GM23248 (cell line): ENCODE results near the gene ACAP3. TPM values are rescaled to one million over a fixed set of nuclear protein-coding genes. Genes with fewer than 3 reads are reported as not detected.

Experiments used
- DNase-seq: peaks from one replicate; pipeline ENCODE4 v3.0.0-alpha.2; 2015
- H2AFZ ChIP-seq: fragments of 200-600 bp; sonication (generic); 2 replicates; pipeline ENCODE4 v1.6.1; 2016; ENCODE audit warnings: antibody characterized with exemption
- H3F3A ChIP-seq: fragments of 200-600 bp; sonication (generic); 2 replicates; pipeline ENCODE4 v1.6.1; 2016; ENCODE audit warnings: mild to moderate bottlenecking, antibody characterized with exemption, mixed run types; ENCODE audit not compliant: insufficient read depth
- H3K27ac ChIP-seq: fragments of 200-600 bp; sonication (generic); 2 replicates; pipeline ENCODE4 v1.5.1; 2016; ENCODE audit warnings: mild to moderate bottlenecking
- H3K27me3 ChIP-seq: fragments of 200-600 bp; sonication (generic); replicated peaks from 2 replicates; pipeline ENCODE4 v1.6.1; 2016; ENCODE audit warnings: mild to moderate bottlenecking; ENCODE audit not compliant: insufficient read depth
- H3K36me3 ChIP-seq: fragments of 200-600 bp; sonication (generic); 2 replicates; pipeline ENCODE4 v1.6.1; 2016; ENCODE audit warnings: low read depth, mild to moderate bottlenecking
- H3K4me1 ChIP-seq: fragments of 200-600 bp; sonication (generic); 2 replicates; pipeline ENCODE4 v1.6.1; 2016; ENCODE audit warnings: mild to moderate bottlenecking; ENCODE audit not compliant: insufficient read depth
- H3K4me2 ChIP-seq: fragments of 200-600 bp; sonication (generic); one replicate; pipeline ENCODE4 v1.6.1; 2016; ENCODE audit warnings: mild to moderate bottlenecking; ENCODE audit not compliant: unreplicated experiment
- H3K4me3 ChIP-seq: fragments of 200-600 bp; sonication (generic); 2 replicates; pipeline ENCODE4 v1.5.1; 2016; ENCODE audit warnings: mild to moderate bottlenecking
- H3K79me2 ChIP-seq: fragments of 200-600 bp; sonication (generic); 2 replicates; pipeline ENCODE4 v1.6.1; 2016; ENCODE audit warnings: mild to moderate bottlenecking; ENCODE audit not compliant: insufficient read depth
- H3K9ac ChIP-seq: fragments of 200-600 bp; sonication (generic); 2 replicates; pipeline ENCODE4 v1.6.1; 2016; ENCODE audit warnings: mild to moderate bottlenecking
- H3K9me2 ChIP-seq: fragments of 200-600 bp; sonication (generic); 2 replicates; pipeline ENCODE4 v1.6.1; 2016; ENCODE audit warnings: mixed run types, mild to moderate bottlenecking, moderate library complexity; ENCODE audit not compliant: insufficient read depth
- H3K9me3 ChIP-seq: fragments of 200-600 bp; sonication (generic); one replicate; pipeline ENCODE4 v1.6.1; 2017; ENCODE audit warnings: low read depth
- H4K20me1 ChIP-seq: fragments of 200-600 bp; sonication (generic); 2 replicates; pipeline ENCODE4 v1.6.0; 2016; ENCODE audit not compliant: insufficient read depth
- EZH2 ChIP-seq: fragments of 200-600 bp; sonication (generic); IDR thresholded peaks from 2 replicates; pipeline ENCODE4 v1.6.1; 2018; ENCODE audit warnings: antibody characterized with exemption, mild to moderate bottlenecking; ENCODE audit not compliant: insufficient read depth, poor library complexity, severe bottlenecking
- EZH2phosphoT487 ChIP-seq: fragments of 200-600 bp; sonication (generic); IDR thresholded peaks from 2 replicates; pipeline ENCODE4 v1.6.1; 2018; ENCODE audit warnings: antibody characterized with exemption, moderate library complexity, mild to moderate bottlenecking, low read depth; ENCODE audit not compliant: insufficient read depth
- WGBS, 2 experiments: methylation state at CpG; one replicate each; pipeline ENCODE4 v1.1.6; 2015 to 2017; ENCODE audit warnings: low lambda C conversion rate in 2 of 2, low coverage in 1 of 2; ENCODE audit errors: missing lambda C conversion rate in 2 of 2; 5-methylcytosine and 5-hydroxymethylcytosine counted together
- in situ Hi-C: fragments of 300-500 bp; cut with MboI; formaldehyde crosslinking; loops from 2 replicates; pipeline ENCODE4 v1.15.0; 2020
- polyA plus RNA-seq: library from polyadenylated mRNA; unstranded; fragments of >200 nt; fragmentation: Nextera tagmentation; extraction: Ambion mirVana; gene quantifications from 2 replicates; pipeline ENCODE4 v1.2.1, GENCODE V29; 2016
- total RNA-seq: library from RNA; depleted of rRNA; stranded (reverse); fragments of >200 nt; shearing (Covaris generic); gene quantifications from 2 replicates; pipeline ENCODE4 v1.2.3, GENCODE V29; 2014

ACAP3 gene
- total and polyA plus RNA-seq, 2 experiments from 2014 or later: 11.8 to 68.0 TPM

DNA sequence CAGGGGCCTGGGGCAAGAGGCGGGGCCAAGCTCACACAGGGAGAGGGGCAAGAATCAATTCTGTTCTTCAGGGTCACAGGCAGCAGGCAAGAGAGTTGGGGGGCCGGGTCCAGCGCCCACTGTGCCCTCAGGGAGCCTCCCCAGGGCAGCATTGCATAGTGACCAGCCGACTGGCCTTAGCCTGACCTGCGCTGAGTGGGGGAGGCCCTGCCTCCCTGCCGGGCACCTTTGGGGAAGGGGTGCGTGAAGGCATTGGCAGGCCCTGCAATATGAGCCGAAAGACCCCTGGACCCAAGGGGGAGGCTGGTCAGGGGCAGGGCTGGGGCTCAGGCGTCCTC, 15.3 kb downstream of the ACAP3 start:
- Histone ChIP-seq H3K27ac (no peak overlapping the region), H4K20me1 (no peaks in the 10 kb centered on the region), H3F3A (no peaks in the 10 kb centered on the region), H2AFZ (no peak overlapping the region), H3K36me3 (no peaks in the 10 kb centered on the region), H3K27me3 (no peaks in the 10 kb centered on the region), H3K4me3 (no peak overlapping the region), H3K4me2 (no peak overlapping the region), H3K9ac (no peak overlapping the region), H3K9me3 (no peaks in the 10 kb centered on the region), H3K79me2 (no peaks in the 10 kb centered on the region), H3K4me1 (no peaks in the 10 kb centered on the region), H3K9me2 (no peaks in the 10 kb centered on the region)
- 79 to 87% methylated on average over 7 to 9 of the region's 9 CpGs for WGBS, 2 experiments
- TF ChIP-seq EZH2 (no peak), EZH2phosphoT487 (no peak)
- in situ Hi-C loops: no loop called here
- DNase-seq: no peak

- no peaks in the 10 kb centered on the region for H3K9me2 ChIP-seq
- peak; percentile 69 for DNase-seq
- H3K79me2 ChIP-seq: no peaks in the 10 kb centered on the region
- H4K20me1 ChIP-seq: no peaks in the 10 kb centered on the region
- H3K9ac ChIP-seq: no peak overlapping the region
- TF ChIP-seq EZH2phosphoT487 (no peak), EZH2 (no peak)
- H3K27me3 ChIP-seq: no peaks in the 10 kb centered on the region
- H3K36me3 ChIP-seq: no peaks in the 10 kb centered on the region
- no peaks in the 10 kb centered on the region for H3K9me3 ChIP-seq
- no peak overlapping the region for H2AFZ ChIP-seq
- no peak overlapping the region for H3K4me3 ChIP-seq
- H3K27ac ChIP-seq: no peak overlapping the region
- 51 to 52% methylated on average over 37 to 44 of the region's 45 CpGs for WGBS, 2 experiments
- H3K4me1 ChIP-seq: no peaks in the 10 kb centered on the region
- no peak overlapping the region for H3K4me2 ChIP-seq
- H3F3A ChIP-seq: no peaks in the 10 kb centered on the region
- in situ Hi-C loops: no loop called here
Observed at GRCh38 chr1:1291548-1292441, 15.9 kb downstream of the ACAP3 start.

DNA sequence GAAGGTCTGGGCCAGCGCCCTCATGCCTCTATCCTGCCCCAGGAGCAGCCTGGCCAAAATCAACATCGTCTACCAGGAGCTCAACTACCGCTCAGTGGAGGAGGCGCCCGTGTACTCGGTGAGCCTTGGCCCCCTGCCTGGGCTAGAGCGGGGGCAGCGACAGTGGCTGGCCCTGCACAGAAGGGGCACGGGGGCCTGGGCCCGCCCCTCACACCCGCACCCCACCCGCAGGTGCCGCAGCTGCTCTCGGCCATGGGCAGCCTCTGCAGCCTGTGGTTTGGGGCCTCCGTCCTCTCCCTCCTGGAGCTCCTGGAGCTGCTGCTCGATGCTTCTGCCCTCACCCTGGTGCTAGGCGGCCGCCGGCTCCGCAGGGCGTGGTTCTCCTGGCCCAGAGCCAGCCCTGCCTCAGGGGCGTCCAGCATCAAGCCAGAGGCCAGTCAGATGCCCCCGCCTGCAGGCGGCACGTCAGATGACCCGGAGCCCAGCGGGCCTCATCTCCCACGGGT, 16.7 kb downstream of the ACAP3 start:
- peak; percentile 31 for DNase-seq
- WGBS, 2 experiments: 31 to 40% methylated on average over 23 to 26 of the region's 28 CpGs
- no peaks in the 10 kb centered on the region for H3K9me2 ChIP-seq

GRCh38 chr1:1290238-1290731, 17.4 kb downstream of the ACAP3 start:
- Histone ChIP-seq H3K36me3 (no peaks in the 10 kb centered on the region), H3K4me3 (no peak overlapping the region), H3K79me2 (no peaks in the 10 kb centered on the region), H3K4me1 (no peaks in the 10 kb centered on the region), H3K9ac (no peak overlapping the region), H3K9me2 (no peaks in the 10 kb centered on the region), H3K9me3 (no peaks in the 10 kb centered on the region), H3K27ac (no peak overlapping the region), H4K20me1 (no peaks in the 10 kb centered on the region), H3F3A (no peaks in the 10 kb centered on the region), H2AFZ (no peak overlapping the region), H3K4me2 (no peak overlapping the region), H3K27me3 (no peaks in the 10 kb centered on the region)
- DNase-seq: peak; percentile 78
- no peak for TF ChIP-seq EZH2phosphoT487
- no peak for TF ChIP-seq EZH2
- in situ Hi-C loops: no loop called here
- WGBS, 2 experiments: 45 to 47% methylated on average over 13 to 15 of the region's 15 CpGs

More for the DNA sequence above, 16.7 kb downstream of the ACAP3 start:
- Histone ChIP-seq H3K4me2 (no peak overlapping the region), H3K9me3 (no peaks in the 10 kb centered on the region), H3K27me3 (no peaks in the 10 kb centered on the region), H3K79me2 (no peaks in the 10 kb centered on the region), H3K4me1 (no peaks in the 10 kb centered on the region), H3K4me3 (no peak overlapping the region), H3K27ac (no peak overlapping the region), H4K20me1 (no peaks in the 10 kb centered on the region), H2AFZ (no peak overlapping the region), H3K9ac (no peak overlapping the region), H3K36me3 (no peaks in the 10 kb centered on the region), H3F3A (no peaks in the 10 kb centered on the region)
- TF ChIP-seq EZH2phosphoT487 (no peak), EZH2 (no peak)
- in situ Hi-C loops: no loop called here
